HCT116 (cell line): ENCODE measurements around the gene C14orf132. TPM values are rescaled to one million over a fixed set of nuclear protein-coding genes. Genes with fewer than 3 reads are reported as not detected.

Source experiments
- ATAC-seq: fragments of 200-7000 bp; cut with Tn5 transposase; 2 replicates; pipeline ENCODE4 v1.9.1; 2020; ENCODE audit warnings: mild to moderate bottlenecking, moderate library complexity
- BruUV-seq: library from RNA; stranded (reverse); fragments of 400-500 nt; replicated peaks from 2 replicates; lab custom pipeline; 2021; lab: Mats Ljungman, UMichigan
- CTCF ChIA-PET: fragments of 300-600 bp; sonication (Branson Sonifier 250); formaldehyde crosslinking; loops from one replicate; lab custom pipeline; 2021; ENCODE audit warnings: antibody characterized with exemption; lab: Charles Lee
- POLR2A ChIA-PET: fragments of 300-600, 350-600 bp; sonication (Branson Sonifier 250); formaldehyde crosslinking; loops from one replicate; lab custom pipeline; 2021; ENCODE audit warnings: antibody characterized with exemption; lab: Charles Lee
- RAD21 ChIA-PET, 2 experiments: fragments of 300-600 bp; sonication (Branson Sonifier 250); formaldehyde crosslinking; loops; one replicate each; lab custom pipeline; 2023; ENCODE audit warnings: low total read pairs in 2 of 2; ENCODE audit not compliant: uncharacterized antibody in 2 of 2, unreplicated experiment in 2 of 2, low non-redundant PET in 1 of 2; lab: Charles Lee
- DNase-seq: peaks from one replicate; pipeline ENCODE4 v3.0.0-alpha.2; 2010; ENCODE audit warnings: low read depth, low spot score
- H2AFZ ChIP-seq: fragments of 200-600 bp; shearing (Covaris generic), sonication (generic); 2 replicates; pipeline ENCODE4 v1.6.1; 2017; ENCODE audit warnings: low read depth, mixed run types, mixed read lengths, antibody characterized with exemption, low read length; ENCODE audit not compliant: poor library complexity, severe bottlenecking
- H3K27ac ChIP-seq: 2 replicates; pipeline ENCODE4 v1.5.1; 2012; ENCODE audit warnings: low read depth, low read length
- H3K27me3 ChIP-seq: fragments of 200-600 bp; sonication (generic); 2 replicates; pipeline ENCODE4 v1.6.1; 2016; ENCODE audit warnings: mixed run types, low read length, mixed read lengths; ENCODE audit not compliant: insufficient read depth
- H3K36me3 ChIP-seq, 2 experiments: fragments of 200-500 bp in 1 of 2; fragments of 200-600 bp in 1 of 2; sonication (Bioruptor generic) in 1 of 2; sonication (generic) in 1 of 2; 2 replicates each; pipeline versions ENCODE4 v1.5.1 to v1.6.1; 2014 to 2016; ENCODE audit warnings: low read length in 2 of 2, inconsistent platforms in 1 of 2, mixed read lengths in 1 of 2, mixed run types in 1 of 2; ENCODE audit not compliant: insufficient read depth in 2 of 2, control insufficient read depth in 1 of 2
- H3K4me1 ChIP-seq, 2 experiments: fragments of 200-600 bp in 1 of 2; sonication (generic) in 1 of 2; 2 replicates each; pipeline versions ENCODE4 v1.5.1 to v1.6.1; 2012 to 2017; ENCODE audit warnings: low read length in 2 of 2, inconsistent platforms in 1 of 2, mild to moderate bottlenecking in 1 of 2, mixed read lengths in 1 of 2, mixed run types in 1 of 2, moderate library complexity in 1 of 2; ENCODE audit not compliant: insufficient read depth in 2 of 2, control insufficient read depth in 1 of 2
- H3K4me2 ChIP-seq: fragments of 200-600 bp; sonication (generic); 2 replicates; pipeline ENCODE4 v1.6.1; 2017; ENCODE audit warnings: mixed run types, low read length, mixed read lengths
- H3K4me3 ChIP-seq, 2 experiments: fragments of 200-600 bp in 1 of 2; sonication (generic) in 1 of 2; replicated peaks in 1 of 2; 2 replicates each; pipeline ENCODE4 v1.5.1; 2011 to 2016; ENCODE audit warnings: low read length in 2 of 2, control low read depth in 1 of 2, low read depth in 1 of 2, mild to moderate bottlenecking in 1 of 2, mixed read lengths in 1 of 2, mixed run types in 1 of 2
- H3K79me2 ChIP-seq: fragments of 200-600 bp; sonication (generic); 2 replicates; pipeline ENCODE4 v1.6.1; 2017; ENCODE audit warnings: mild to moderate bottlenecking, mixed run types, low read length, moderate library complexity, mixed read lengths; ENCODE audit not compliant: insufficient read depth
- H3K9ac ChIP-seq: fragments of 200-600 bp; sonication (generic); 2 replicates; pipeline ENCODE4 v1.6.1; 2016; ENCODE audit warnings: low read length, mixed read lengths
- H3K9me2 ChIP-seq: fragments of 200-600 bp; sonication (generic), shearing (Covaris generic); 2 replicates; pipeline ENCODE4 v1.6.1; 2017; ENCODE audit warnings: mixed run types, mild to moderate bottlenecking, moderate library complexity; ENCODE audit not compliant: insufficient read depth
- H3K9me3 ChIP-seq, 2 experiments: fragments of 200-500 bp in 1 of 2; fragments of 200-600 bp in 1 of 2; sonication (Bioruptor generic) in 1 of 2; sonication (generic) in 1 of 2; 2 replicates each; pipeline ENCODE4 v1.6.1; 2014 to 2017; ENCODE audit warnings: low read length in 2 of 2, mixed read lengths in 2 of 2, inconsistent platforms in 1 of 2, low read depth in 1 of 2, mild to moderate bottlenecking in 1 of 2, mixed run types in 1 of 2, moderate library complexity in 1 of 2; ENCODE audit not compliant: control insufficient read depth in 1 of 2, insufficient read depth in 1 of 2
- H4K20me1 ChIP-seq: fragments of 200-600 bp; sonication (generic), shearing (Covaris generic); 2 replicates; pipeline ENCODE4 v1.6.1; 2017; ENCODE audit warnings: mixed run types, mild to moderate bottlenecking, moderate library complexity; ENCODE audit not compliant: insufficient read depth
- ATF3 ChIP-seq: IDR thresholded peaks from 2 replicates; pipeline ENCODE4 v1.6.1; 2012
- CBX3 ChIP-seq: IDR thresholded peaks from 2 replicates; pipeline ENCODE4 v1.6.1; 2012; ENCODE audit warnings: low read depth
- CEBPB ChIP-seq: IDR thresholded peaks from 2 replicates; pipeline ENCODE4 v1.6.1; 2012; ENCODE audit warnings: low read depth
- CTCF ChIP-seq, 3 experiments: fragments of 200-600 bp in 1 of 3; sonication (generic) in 1 of 3; IDR thresholded peaks in 2 of 3; conservative IDR thresholded peaks in 1 of 3; 2 replicates each; pipeline ENCODE4 v1.5.1; 2012 to 2017; ENCODE audit warnings: low read depth in 2 of 3, low read length in 2 of 3, antibody characterized with exemption in 1 of 3, borderline replicate concordance in 1 of 3, control low read depth in 1 of 3, mild to moderate bottlenecking in 1 of 3, mixed read lengths in 1 of 3, mixed run types in 1 of 3, moderate library complexity in 1 of 3; ENCODE audit not compliant: insufficient read depth in 1 of 3
- EGR1 ChIP-seq: IDR thresholded peaks from 2 replicates; pipeline ENCODE4 v1.6.1; 2012; ENCODE audit warnings: low read depth
- ELF1 ChIP-seq: IDR thresholded peaks from 2 replicates; pipeline ENCODE4 v1.6.1; 2012; ENCODE audit warnings: low read depth, borderline replicate concordance
- EZH2 ChIP-seq: fragments of 200-600 bp; sonication (generic); IDR thresholded peaks from 2 replicates; pipeline ENCODE4 v1.6.1; 2017; ENCODE audit warnings: antibody characterized with exemption, mixed run types
- EZH2phosphoT487 ChIP-seq: fragments of 200-600 bp; IDR thresholded peaks from 2 replicates; pipeline ENCODE4 v1.6.1; 2018; ENCODE audit warnings: antibody characterized with exemption, borderline replicate concordance
- FOSL1 ChIP-seq: IDR thresholded peaks from 2 replicates; pipeline ENCODE4 v1.6.1; 2012; ENCODE audit warnings: low read depth
- JUND ChIP-seq: IDR thresholded peaks from 2 replicates; pipeline ENCODE4 v1.6.1; 2012
- POLR2A ChIP-seq: IDR thresholded peaks from 2 replicates; pipeline ENCODE4 v1.7.0; 2011; ENCODE audit warnings: borderline replicate concordance; ENCODE audit not compliant: insufficient read depth, insufficient read length; ENCODE audit errors: extremely low read depth
- POLR2AphosphoS5 ChIP-seq: IDR thresholded peaks from 2 replicates; pipeline ENCODE4 v1.6.1; 2011; ENCODE audit warnings: mild to moderate bottlenecking, low read depth, low read length, moderate library complexity
- SIN3A ChIP-seq: IDR thresholded peaks from 2 replicates; pipeline ENCODE4 v1.6.1; 2012; ENCODE audit warnings: low read depth
- SRF ChIP-seq: IDR thresholded peaks from 2 replicates; pipeline ENCODE4 v1.6.1; 2012; ENCODE audit warnings: low read depth
- TCF7L2 ChIP-seq: IDR thresholded peaks from 2 replicates; pipeline ENCODE4 v1.7.0; 2011; ENCODE audit warnings: borderline replicate concordance, inconsistent platforms; ENCODE audit not compliant: insufficient read depth, insufficient read length; ENCODE audit errors: extremely low read depth
- YY1 ChIP-seq: IDR thresholded peaks from 2 replicates; pipeline ENCODE4 v1.6.1; 2011; ENCODE audit warnings: low read length, low read depth, moderate library complexity, mild to moderate bottlenecking; ENCODE audit not compliant: insufficient replicate concordance; ENCODE audit errors: extremely low read depth
- ZFX ChIP-seq: fragments of 450-650 bp; IDR thresholded peaks from 2 replicates; pipeline ENCODE4 v1.6.1; 2017
- ZNF274 ChIP-seq: fragments of 200-500 bp; sonication (Bioruptor generic); IDR thresholded peaks from 2 replicates; pipeline ENCODE4 v1.6.1; 2014; ENCODE audit warnings: mild to moderate bottlenecking, low read depth, low read length, inconsistent platforms
- intact Hi-C: fragments of 100-400 bp; cut with micrococcal nuclease; formaldehyde crosslinking; loops from 2 replicates; pipeline ENCODE4 v1.10.0; 2022
- total RNA-seq: library from RNA; stranded (reverse); gene quantifications from one replicate; pipeline ENCODE4 v1.2.1, GENCODE V29; 2021; ENCODE audit not compliant: unreplicated experiment

Gene C14orf132
- total RNA-seq, 1 experiment from 2014 or later, result 3.4 TPM

GRCh38 chr14:96072076-96072475 lies 32.9 kb downstream of the C14orf132 start:
- no peak for TF ChIP-seq TCF7L2
- TF ChIP-seq JUND, result no peak
- TF ChIP-seq CEBPB, result no peak
- TF ChIP-seq POLR2A, result no peak
- no peak for TF ChIP-seq ZNF274
- no peak for TF ChIP-seq SRF
- no peak for TF ChIP-seq POLR2AphosphoS5
- TF ChIP-seq EZH2phosphoT487, result no peak
- TF ChIP-seq EGR1, result no peak
- TF ChIP-seq EZH2, result no peak
- TF ChIP-seq CTCF (IDR thresholded peaks at IDR 0.05 in 2 of 3, conservative IDR thresholded peaks at IDR 0.05 in 1 of 3; ENCODE audit: borderline replicate concordance in 1 of 3, insufficient read depth in 1 of 3, low read depth in 2 of 3, low read length in 2 of 3), result no peak
- TF ChIP-seq ATF3, result no peak
- no peak for TF ChIP-seq ZFX
- no peak for TF ChIP-seq SIN3A
- no peak for TF ChIP-seq CBX3
- TF ChIP-seq ELF1, result no peak
- TF ChIP-seq FOSL1, result no peak
- TF ChIP-seq YY1, result no peak
- Histone ChIP-seq H3K4me3 (no peak overlapping the region), H3K27ac (no peak overlapping the region), H2AFZ (no peak overlapping the region), H3K9me3 (no peaks in the 10 kb centered on the region), H4K20me1 (no peaks in the 10 kb centered on the region), H3K4me1 (no peaks in the 10 kb centered on the region), H3K36me3 (no peaks in the 10 kb centered on the region), H3K9me2 (no peaks in the 10 kb centered on the region), H3K27me3 (no peaks in the 10 kb centered on the region), H3K9ac (no peak overlapping the region), H3K79me2 (no peaks in the 10 kb centered on the region), H3K4me2 (no peak overlapping the region)
- intact Hi-C loops, result no loop called here
- no peak for ATAC-seq
- RAD21 ChIA-PET, result no interaction called here
- POLR2A ChIA-PET, result no interaction called here
- no TSS peak for BruUV-seq
- CTCF ChIA-PET, result no interaction called here
- no peak for DNase-seq
